GM19452 (cell line): ENCODE data around the gene CCDC197.

Experiments used
- ATAC-seq: cut with Tn5 transposase; IDR thresholded peaks from one replicate; pipeline ENCODE4 v1.9.1; 2021; ENCODE audit not compliant: unreplicated experiment

Gene CCDC197

DNA sequence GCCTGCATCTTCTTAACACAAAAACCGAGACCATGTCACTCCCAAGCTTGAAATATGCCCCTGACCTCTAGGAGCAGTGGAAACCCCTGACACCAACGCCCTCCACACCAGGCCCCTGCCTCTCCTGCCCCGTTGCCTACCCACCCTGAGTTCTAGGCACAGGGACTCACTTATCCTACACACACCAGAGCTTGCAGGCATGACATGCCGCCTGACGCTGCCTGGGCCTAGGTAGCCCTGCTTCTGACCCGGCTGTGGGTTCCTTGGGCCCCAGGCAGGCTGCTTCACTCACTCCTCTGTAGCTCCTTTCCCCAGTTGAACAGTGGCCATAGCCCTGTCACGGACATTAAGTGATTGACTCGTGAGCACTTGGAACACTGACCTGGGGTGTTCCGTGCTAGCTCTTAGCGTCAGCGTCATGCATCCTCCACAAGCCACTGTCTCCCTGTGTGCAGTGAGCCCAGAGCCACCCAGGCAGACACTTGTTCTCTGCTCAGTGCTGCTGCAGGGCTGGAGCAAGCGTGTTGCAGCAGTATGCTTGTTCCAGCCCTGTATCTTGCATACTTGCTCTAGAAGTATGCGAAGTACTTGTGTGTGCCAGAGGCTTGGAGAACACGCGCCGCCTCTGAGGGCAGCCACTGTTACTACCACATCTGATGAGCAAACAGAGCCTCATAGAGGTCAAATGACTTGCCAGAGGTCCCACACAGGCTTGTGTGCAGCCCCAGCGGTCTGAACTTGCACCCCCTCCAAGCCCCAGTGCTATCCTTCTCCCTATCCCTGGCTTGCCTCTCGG, 44.6 kb downstream of the CCDC197 start:
- ATAC-seq, result no peak

GRCh38 chr14:94042433-94043091, 45.5 kb downstream of the CCDC197 start:
- no peak for ATAC-seq

DNA sequence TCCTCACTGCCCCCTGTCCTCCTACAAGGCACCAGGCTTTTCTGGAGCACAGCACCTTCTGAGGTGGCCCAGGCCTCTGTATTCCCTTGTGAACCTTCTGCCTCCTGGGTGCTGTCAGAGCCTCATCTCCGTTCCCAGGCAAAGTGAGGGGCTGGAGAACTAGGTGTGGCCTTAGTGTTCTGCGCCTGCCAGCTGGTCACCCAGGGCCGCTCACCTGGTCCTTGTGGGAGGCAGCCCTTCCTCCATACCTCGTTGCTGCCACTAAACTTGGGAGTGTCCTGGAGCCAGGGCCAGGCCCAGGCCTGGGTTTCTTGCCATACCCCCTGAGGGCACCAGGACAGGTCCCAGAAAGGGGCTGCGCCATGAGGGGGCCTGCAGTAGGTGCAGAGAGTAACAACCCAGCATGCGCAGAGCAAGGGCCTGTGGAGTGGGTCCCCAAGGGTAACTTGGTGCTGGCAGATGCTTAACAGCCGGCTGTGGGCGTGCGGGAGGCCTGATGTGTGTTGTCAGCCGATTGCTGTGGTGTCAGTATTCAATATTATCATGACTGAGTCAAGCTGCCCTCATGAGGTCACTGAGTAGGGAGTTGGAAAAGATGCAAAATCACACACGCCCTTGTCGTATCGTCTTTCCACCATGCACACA, 46.1 kb downstream of the CCDC197 start:
- ATAC-seq, result no peak

DNA sequence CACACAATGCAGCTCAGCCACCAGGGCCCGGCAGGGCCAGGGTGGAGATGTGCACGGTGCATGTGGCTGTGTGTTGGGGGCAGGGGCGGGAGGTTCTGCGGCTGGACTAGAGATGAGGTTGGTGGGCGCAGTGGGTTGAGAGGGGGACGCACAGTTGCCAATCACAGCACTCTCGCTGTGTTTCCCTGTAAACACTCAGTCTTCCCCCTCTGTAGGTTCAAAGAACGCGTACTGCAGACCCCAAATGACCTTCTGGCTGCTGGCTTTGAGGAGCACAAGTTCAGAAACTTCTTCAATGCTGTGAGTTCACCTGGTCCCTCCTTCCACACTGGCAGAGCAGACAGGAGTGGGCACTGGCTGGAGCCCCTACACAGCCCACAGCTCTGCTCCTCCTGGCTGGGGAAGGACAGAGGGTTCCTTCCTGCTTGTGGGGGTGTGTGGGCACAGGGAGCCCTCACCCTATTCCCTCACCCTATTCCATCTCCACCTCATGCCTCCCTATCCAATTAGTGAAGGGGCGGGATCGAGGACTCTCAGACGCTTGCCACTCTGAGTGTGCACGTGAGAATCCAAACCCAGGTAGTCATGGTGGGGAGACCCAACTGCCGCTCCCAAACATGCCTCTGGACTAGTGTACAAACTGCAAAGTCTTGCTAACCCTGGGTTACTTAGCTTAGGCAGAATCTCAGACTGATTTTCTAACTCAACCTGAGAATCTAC, 46.8 kb downstream of the CCDC197 start:
- no peak for ATAC-seq

DNA sequence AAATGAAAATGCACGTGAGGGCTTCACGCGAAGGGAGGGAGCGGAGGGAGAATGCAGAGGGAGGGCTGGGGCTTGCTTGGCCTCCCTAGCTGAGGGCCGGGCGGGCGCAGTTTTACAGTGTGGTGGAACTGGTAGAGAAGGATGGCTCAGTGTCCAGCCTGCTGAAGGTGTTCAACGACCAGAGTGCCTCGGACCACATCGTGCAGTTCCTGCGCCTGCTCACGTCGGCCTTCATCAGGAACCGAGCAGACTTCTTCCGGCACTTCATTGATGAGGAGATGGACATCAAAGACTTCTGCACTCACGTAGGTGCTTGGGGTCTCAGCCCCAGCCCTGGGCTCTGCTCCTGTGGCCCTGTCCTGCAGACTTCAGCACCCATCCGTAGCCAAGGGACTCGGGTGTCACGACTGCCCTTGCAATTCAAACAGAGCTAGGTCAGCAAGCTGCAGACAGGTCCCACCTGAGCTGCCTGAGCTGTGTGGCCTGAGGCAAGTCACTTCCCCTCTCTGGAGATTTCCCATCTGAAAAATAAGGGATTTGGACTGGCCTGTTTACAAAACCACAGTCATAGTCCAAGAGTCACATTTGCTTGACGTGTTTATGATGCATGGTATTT, 47.5 kb downstream of the CCDC197 start:
- ATAC-seq, result no peak

DNA sequence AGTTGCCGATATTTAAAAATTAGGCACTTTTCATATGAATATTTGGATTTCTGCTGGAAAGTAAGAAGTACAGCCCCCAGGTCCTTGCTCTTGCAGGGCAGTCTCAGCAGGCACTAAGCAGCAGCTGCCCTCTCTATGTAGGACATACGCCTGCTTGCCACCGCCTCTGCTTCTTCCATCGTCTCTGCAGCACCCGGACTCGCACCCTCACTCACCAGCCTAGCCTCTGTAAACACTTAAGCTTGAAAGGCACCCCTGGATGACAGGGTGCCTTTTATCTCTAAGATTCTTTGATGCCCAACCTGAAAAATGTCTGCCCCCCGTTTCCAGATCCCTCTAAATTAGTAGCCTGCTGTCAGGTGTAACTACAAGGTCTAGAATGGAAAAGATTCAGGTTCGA, 48.0 kb downstream of the CCDC197 start:
- ATAC-seq, result no peak

DNA sequence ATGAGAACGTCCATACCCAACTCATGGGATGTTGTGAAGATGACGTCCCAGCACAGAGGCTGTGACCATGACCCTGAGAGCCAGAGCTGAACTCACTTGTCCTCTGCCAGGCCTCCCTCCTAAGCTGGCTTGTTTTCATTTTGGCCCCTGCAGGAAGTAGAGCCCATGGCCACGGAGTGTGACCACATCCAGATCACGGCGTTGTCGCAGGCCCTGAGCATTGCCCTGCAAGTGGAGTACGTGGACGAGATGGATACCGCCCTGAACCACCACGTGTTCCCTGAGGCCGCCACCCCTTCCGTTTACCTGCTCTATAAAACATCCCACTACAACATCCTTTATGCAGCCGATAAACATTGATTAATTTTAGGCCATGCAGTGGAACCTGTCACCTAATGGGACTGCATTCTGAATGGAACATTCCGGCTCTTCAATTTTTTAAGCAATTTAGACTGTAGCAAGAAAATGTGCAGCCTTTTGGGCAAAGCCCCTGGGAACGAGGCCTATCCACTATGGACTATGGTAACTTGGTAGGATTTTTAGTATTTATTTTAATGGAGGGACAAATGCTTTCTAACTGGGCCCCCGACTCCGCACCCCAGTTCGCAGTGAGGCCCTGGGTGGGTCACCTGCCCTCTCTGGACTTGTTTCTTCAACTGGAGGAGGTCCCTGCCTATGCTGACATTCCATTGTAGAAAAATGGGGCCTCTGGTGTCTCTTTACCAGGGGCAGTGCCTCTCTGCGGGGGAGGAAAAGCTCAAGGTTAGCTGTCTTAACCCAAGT, 48.7 kb downstream of the CCDC197 start:
- ATAC-seq, result no peak

GRCh38 chr14:94046696-94047250, 49.7 kb downstream of the CCDC197 start:
- no peak for ATAC-seq

- ATAC-seq, result no peak
Observed at GRCh38 chr14:94047581-94047980, 50.5 kb downstream of the CCDC197 start.

GRCh38 chr14:94048691-94049624, 51.9 kb downstream of the CCDC197 start:
- ATAC-seq, result no peak

- no peak for ATAC-seq
Observed at GRCh38 chr14:94049625-94050023, 52.5 kb downstream of the CCDC197 start.

- no peak for ATAC-seq
Observed at GRCh38 chr14:94050231-94050880, 53.3 kb downstream of the CCDC197 start.

- ATAC-seq, result no peak
Observed at GRCh38 chr14:94051115-94051514, 54.0 kb downstream of the CCDC197 start.

DNA sequence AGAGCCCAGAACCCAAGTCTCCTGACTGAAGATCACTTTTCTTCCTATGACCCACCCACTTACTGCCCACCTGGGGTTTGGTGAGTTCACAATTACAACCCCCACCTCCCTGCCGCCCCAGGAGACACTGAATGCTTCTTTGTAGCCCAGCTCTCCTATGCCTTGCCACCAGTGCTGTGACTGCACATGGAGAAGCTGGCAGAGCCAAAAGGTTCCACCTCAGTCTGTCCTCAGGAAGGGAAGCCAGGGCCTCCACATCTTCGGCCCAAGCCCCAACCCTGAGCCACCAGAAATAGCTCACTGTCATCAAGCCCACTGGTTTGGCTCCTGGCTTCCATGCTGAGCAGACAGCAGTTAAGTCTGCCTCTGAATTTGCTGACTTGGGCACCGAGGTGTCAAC, 54.7 kb downstream of the CCDC197 start:
- no peak for ATAC-seq

DNA sequence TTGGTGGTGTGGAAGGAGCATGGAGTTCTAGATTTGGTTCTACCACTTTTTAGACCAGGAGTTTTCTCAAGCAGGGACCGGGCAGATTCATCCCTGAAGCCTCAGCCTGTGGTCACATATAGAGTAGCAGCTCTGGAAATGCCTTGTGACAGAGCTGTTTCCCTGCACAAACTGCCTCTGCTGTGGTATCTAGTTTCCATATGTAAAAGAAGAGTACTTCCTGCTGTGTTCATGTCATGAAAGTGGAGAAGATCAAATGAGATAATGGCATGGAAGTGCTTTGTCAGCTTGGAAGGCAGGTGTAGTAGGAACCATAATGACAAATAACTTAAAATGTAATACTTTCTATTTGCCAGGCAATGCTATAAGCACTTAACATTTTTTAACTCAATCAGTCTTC, 55.1 kb downstream of the CCDC197 start:
- ATAC-seq, result no peak

DNA sequence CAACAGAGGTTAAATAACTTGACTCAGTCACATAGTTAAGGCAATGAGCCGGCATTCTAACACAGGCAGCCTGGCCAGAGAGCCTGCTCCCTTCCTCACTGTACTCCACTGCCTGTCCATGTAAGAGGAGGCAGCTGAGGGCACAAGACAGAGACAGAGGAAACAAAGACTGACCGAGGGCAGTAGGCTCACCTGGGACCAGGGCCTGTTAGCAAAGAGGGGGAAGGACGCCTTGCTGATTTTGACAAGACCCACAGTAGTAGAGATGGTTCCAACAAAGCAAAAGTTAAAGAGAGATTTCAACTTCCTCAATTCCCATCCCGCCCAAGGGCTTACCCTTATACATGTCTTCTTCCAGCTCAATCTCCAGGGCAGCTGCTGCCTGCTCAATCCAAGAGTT, 55.6 kb downstream of the CCDC197 start:
- no peak for ATAC-seq

- no peak for ATAC-seq
Observed at GRCh38 chr14:94054401-94054800, 57.3 kb downstream of the CCDC197 start.

- no peak for ATAC-seq
Observed at GRCh38 chr14:94054936-94055335, 57.8 kb downstream of the CCDC197 start.
